ENCODE results near the gene IGFBP2. TPM values are rescaled to one million over a fixed set of nuclear protein-coding genes. Genes with fewer than 3 reads are reported as not detected.

IGFBP2 gene
- total and polyA plus RNA-seq, 2 of the 13 experiments (the other 11 are each of a cell fraction or from before 2014, with no cell fraction given), result 2.0 to 5.8 TPM

GRCh38 chr2:216666461-216667233, 33.4 kb downstream of the IGFBP2 start (continued):
- TF ChIP-seq MTF2 (CRISPR knock-in tag; IDR thresholded peaks at IDR 0.05; ENCODE audit: borderline replicate concordance) (no peak), ZNF501 (CRISPR knock-in tag; IDR thresholded peaks at IDR 0.05) (peak; percentile 57; the same call in 1 of the 2 replicates), RXRB (CRISPR knock-in tag; IDR thresholded peaks at IDR 0.05; ENCODE audit: borderline replicate concordance) (0 out of 2 replicates have a peak, but pooled peaks have one; percentile 33), ZNF331 (CRISPR knock-in tag; IDR thresholded peaks at IDR 0.05) (peak; percentile 52; the same call in 1 of the 2 replicates), REPIN1 (CRISPR knock-in tag; IDR thresholded peaks at IDR 0.05; ENCODE audit: borderline replicate concordance, low read depth) (peak; percentile 38; the same call in 1 of the 2 replicates), NCOA2 (CRISPR knock-in tag; IDR thresholded peaks at IDR 0.05) (no peak), FOXJ3 (CRISPR knock-in tag; IDR thresholded peaks at IDR 0.05; ENCODE audit: borderline replicate concordance) (0 out of 2 replicates have a peak, but pooled peaks have one; percentile 21), MYC (CRISPR knock-in tag; IDR thresholded peaks at IDR 0.05; ENCODE audit: borderline replicate concordance) (peak; percentile 52; the same call in 1 of the 2 replicates), ZBTB26 (CRISPR knock-in tag; IDR thresholded peaks at IDR 0.05; ENCODE audit: borderline replicate concordance) (peak; percentile 55; the same call in 1 of the 2 replicates), ZBTB3 (CRISPR knock-in tag; IDR thresholded peaks at IDR 0.05; ENCODE audit: borderline replicate concordance, low read depth) (0 out of 2 replicates have a peak, but pooled peaks have one; percentile 36), ZNF205 (CRISPR knock-in tag; IDR thresholded peaks at IDR 0.05) (peak; percentile 50; the same call in 1 of the 2 replicates), ZNF326 (CRISPR knock-in tag; IDR thresholded peaks at IDR 0.05; ENCODE audit: borderline replicate concordance) (no peak), ZNF781 (CRISPR knock-in tag; IDR thresholded peaks at IDR 0.05; ENCODE audit: borderline replicate concordance, not compliant biosample characterization) (no peak), HIVEP1 (CRISPR knock-in tag; IDR thresholded peaks at IDR 0.05) (0 out of 2 replicates have a peak, but pooled peaks have one; percentile 47), AHR (CRISPR knock-in tag; IDR thresholded peaks at IDR 0.05) (0 out of 2 replicates have a peak, but pooled peaks have one; percentile 35), FOXC1 (CRISPR knock-in tag; IDR thresholded peaks at IDR 0.05; ENCODE audit: borderline replicate concordance) (no peak), ATF2 (CRISPR knock-in tag; IDR thresholded peaks at IDR 0.05) (peak; percentile 59; the same call in 1 of the 2 replicates), HOXD1 (CRISPR knock-in tag; IDR thresholded peaks at IDR 0.05) (0 out of 2 replicates have a peak, but pooled peaks have one; percentile 40), SRSF9 (IDR thresholded peaks at IDR 0.05; ENCODE audit: borderline replicate concordance, insufficient read depth, low read depth, low read length, poor library complexity, severe bottlenecking) (no peak), ZNF335 (CRISPR knock-in tag; IDR thresholded peaks at IDR 0.05) (0 out of 2 replicates have a peak, but pooled peaks have one; percentile 35), ZNF256 (CRISPR knock-in tag; conservative IDR thresholded peaks at IDR 0.05) (0 out of 2 replicates have a peak, but pooled peaks have one; percentile 41), KMT2B (CRISPR knock-in tag; IDR thresholded peaks at IDR 0.05) (0 out of 2 replicates have a peak, but pooled peaks have one; percentile 24), KDM2A (CRISPR knock-in tag; IDR thresholded peaks at IDR 0.05; ENCODE audit: borderline replicate concordance, low read depth) (peak; percentile 82), KLF11 (CRISPR knock-in tag; IDR thresholded peaks at IDR 0.05) (0 out of 2 replicates have a peak, but pooled peaks have one; percentile 72), HMG20A (CRISPR knock-in tag; IDR thresholded peaks at IDR 0.05; ENCODE audit: borderline replicate concordance) (0 out of 2 replicates have a peak, but pooled peaks have one; percentile 11), HOXA3 (CRISPR knock-in tag; IDR thresholded peaks at IDR 0.05) (peak; percentile 46; the same call in 1 of the 2 replicates)
- TF ChIP-seq, protein P1, sequence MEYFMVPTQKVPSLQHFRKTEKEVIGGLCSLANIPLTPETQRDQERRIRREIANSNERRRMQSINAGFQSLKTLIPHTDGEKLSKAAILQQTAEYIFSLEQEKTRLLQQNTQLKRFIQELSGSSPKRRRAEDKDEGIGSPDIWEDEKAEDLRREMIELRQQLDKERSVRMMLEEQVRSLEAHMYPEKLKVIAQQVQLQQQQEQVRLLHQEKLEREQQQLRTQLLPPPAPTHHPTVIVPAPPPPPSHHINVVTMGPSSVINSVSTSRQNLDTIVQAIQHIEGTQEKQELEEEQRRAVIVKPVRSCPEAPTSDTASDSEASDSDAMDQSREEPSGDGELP (IDR thresholded peaks at IDR 0.05; ENCODE audit: borderline replicate concordance, low read depth), result peak; percentile 53; the same call in 1 of the 2 replicates
